ENCODE results near the gene IER3.
"Not testable (repeated sequence)": the region's sequence is repeated elsewhere in the genome, so short reads cannot be mapped to it uniquely, and the experiment has no call there.

IER3 gene

GRCh38 chr6:30747300-30747687 is 2.9 kb upstream of the IER3 start:
- DNase-seq = no peak

GRCh38 chr6:30743099-30744053 is 971 bp downstream of the IER3 start:
- peak in 1 of 4 experiments; percentile 10 for DNase-seq

GRCh38 chr6:30742316-30743098 is 1.8 kb downstream of the IER3 start, which contains the start of gene FLOT1:
FLOT1 (minus strand) TSS chr6:30742687; CDS start chr6:30742189, 498 bp downstream.
- DNase-seq = peak; percentile 60 to 87 (median 74)

GRCh38 chr6:30741789-30742315 is 2.5 kb downstream of the IER3 start:
- DNase-seq = no peak

- DNase-seq = no peak
Measured at GRCh38 chr6:30741063-30741779, 3.1 kb downstream of the IER3 start.

- no peak for DNase-seq
Measured at GRCh38 chr6:30740540-30740870, 3.8 kb downstream of the IER3 start.

- no peak for DNase-seq
Measured at GRCh38 chr6:30738532-30738931, 5.8 kb downstream of the IER3 start.

- DNase-seq = no peak
Measured at GRCh38 chr6:30735668-30736314, 8.6 kb downstream of the IER3 start.

- DNase-seq = no peak
Measured at GRCh38 chr6:30732237-30732943, 12.0 kb downstream of the IER3 start.

GRCh38 chr6:30730601-30731435 is 13.5 kb downstream of the IER3 start:
- DNase-seq = peak; percentile 57 to 75 (median 70)

GRCh38 chr6:30727920-30728553 is 16.3 kb downstream of the IER3 start:
- DNase-seq = no peak

- DNase-seq = no peak
Measured at GRCh38 chr6:30726506-30727413, 17.6 kb downstream of the IER3 start.

- no peak for DNase-seq
Measured at GRCh38 chr6:30725713-30726505, 18.4 kb downstream of the IER3 start.

- no peak for DNase-seq
Measured at GRCh38 chr6:30724906-30725667, 19.3 kb downstream of the IER3 start.

- not testable (repeated sequence) for DNase-seq
Measured at GRCh38 chr6:30723843-30724741, 20.3 kb downstream of the IER3 start.

- DNase-seq = not testable (repeated sequence)
Measured at GRCh38 chr6:30723159-30723842, 21.0 kb downstream of the IER3 start.
